ENCODE results near the gene P2RY11.

The P2RY11 gene

DNA sequence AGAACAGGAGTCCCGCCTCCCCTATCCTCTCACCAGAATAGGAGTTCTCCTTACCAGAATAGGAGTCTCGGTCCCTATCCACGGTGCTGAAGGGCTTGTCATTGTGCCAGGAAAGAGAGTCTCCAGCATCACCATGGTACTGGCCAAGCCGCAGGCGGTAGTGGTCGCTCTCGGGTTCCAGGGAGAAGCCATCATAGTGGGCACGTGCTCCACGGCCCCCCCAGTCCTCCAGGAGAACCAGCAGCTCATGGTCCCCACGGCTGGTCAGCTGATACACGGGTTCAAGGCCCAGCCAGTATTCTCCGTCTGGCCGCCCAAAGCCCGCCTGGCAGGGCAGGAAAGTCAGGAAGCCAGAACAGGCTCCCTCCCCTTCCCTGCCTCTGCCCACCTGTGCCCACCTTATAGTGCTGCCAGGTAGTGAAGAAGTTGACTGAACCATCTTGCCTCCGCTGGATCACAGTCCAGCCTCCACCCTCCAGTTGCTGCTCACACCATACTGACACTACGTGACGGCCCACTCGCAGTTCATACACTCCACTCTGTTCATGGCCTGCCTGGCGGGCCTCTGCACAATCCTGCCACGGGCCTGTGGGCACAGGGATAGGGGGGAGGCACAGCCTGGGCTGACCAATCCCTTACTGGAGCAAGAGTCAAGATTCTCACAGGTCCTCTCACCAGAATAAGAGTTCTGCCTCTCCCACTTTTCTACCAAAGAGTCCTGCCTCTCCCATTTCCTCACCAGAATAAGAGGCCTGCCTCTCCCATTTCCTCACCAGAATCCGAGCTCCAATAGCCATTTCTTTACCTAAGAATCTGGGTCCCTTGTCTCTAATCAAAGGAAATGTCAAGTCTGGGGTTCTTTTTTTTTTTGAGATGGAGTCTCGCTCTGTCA, 18.0 kb upstream of the P2RY11 start:
- FAIRE-seq, result no peak

DNA sequence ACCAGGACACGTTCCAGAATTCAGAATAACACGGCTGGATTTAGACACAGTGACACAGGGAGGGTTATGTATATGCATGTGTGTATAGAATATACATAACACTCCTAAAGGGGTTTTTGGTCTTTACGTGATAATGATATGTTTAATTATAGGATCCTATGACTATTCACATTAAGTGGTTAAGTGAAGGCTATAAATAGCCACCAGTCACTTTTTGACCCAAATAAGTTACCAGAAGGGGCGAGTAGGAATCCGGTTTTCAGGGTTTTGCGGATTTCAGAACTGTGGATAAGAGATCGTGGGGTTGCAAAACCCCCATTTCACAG, 15.9 kb upstream of the P2RY11 start:
- FAIRE-seq, result no peak

DNA sequence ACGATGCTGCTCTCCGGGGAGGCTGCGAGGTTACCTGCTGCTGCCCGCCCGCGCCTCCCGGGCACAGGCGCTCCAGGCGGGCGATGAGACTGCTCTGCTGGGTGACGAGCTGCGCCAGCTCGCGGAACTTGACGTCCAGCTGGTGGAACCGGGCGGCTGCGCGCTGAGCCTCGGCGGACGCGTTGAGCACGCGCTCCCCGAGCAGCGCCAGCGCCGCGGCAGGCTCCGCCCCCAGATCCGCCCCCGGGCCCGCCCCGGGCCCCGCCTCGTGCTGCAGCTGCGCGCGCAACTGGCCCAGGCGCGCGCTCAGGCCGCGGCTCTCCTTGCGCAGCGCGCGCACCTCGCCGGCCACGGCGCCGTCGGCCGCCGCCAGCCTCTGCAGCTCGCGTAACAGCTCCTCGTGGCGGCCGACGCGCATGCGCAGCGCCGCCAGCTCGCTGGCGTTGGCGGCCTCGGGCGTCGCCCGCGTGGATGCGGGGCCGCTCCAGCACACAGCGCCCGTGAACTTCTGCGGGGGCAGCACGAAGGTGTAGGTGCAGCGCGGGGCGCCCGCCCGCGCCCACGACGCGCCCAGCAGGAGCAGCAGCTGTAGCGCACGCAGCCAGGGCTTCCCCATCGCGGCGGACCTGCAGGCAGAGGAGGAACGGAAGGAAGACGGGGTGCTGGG, 15.4 kb upstream of the P2RY11 start:
- no peak for FAIRE-seq

DNA sequence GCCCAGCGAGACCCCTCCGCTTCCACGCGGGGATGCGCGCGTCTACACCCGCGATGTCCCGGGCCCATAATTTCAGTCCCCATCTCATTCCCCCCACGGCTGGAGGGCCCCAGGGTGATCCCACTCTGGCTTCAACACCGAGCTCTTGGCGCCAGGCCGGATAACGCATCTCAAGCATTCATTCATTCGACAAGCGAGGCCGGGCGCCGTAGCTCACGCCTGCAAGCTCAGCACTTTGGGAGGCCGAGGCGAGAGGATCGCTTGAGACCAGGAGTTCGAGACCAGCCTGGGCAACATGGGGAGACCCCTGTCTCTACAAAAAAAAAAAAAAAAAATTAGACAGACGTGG, 14.9 kb upstream of the P2RY11 start:
- FAIRE-seq, result no peak

DNA sequence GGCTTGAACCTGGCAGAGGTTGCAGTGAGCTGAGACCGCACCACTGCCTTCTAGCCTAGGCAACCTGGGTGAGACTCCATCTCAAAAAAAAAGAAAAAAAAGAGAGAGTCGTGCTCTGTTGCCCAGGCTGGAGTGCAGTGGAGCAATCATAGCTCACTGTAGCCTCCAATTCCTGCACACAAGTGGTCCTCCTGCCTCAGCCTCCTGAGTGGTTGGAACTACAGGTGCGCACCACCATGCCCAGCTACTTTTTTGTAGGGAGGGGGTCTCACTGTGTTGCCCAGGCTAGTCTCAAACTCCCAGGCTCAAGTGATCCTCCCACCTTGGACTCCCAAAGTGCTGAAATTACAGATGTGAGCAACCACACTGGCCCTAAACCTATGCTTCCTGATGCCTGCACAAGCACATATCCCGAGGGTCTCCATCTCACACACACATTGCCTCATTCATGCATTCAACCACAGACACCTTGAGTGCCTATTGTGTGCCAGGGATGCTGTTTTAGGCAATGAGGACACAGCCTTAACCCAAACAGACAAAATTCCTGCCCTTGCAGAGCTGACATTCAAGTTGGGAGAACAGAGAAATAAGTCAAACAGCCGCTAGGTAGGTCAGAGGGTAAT, 11.2 kb upstream of the P2RY11 start:
- FAIRE-seq, result no peak

DNA sequence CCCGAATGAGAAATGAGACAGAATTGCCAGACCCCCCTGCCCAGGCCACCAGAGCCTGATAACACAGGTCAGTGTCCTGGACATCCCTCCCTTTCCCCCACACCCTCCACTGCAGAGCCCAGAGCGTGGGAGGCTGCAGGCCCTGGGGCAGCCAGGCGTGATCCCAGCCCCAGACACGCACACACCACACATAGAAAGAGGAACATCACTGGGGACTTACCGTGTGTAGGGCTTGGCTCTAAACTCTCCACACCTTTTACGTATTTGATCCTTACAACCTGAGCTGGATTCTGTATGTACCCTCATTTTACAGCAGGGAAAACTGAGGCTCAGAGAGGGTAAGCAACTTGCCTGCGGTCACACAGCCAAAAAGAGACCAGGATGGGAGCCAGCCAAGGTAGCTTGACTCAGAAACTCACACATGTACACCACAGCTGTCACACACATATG, 8.7 kb upstream of the P2RY11 start:
- no peak for FAIRE-seq

DNA sequence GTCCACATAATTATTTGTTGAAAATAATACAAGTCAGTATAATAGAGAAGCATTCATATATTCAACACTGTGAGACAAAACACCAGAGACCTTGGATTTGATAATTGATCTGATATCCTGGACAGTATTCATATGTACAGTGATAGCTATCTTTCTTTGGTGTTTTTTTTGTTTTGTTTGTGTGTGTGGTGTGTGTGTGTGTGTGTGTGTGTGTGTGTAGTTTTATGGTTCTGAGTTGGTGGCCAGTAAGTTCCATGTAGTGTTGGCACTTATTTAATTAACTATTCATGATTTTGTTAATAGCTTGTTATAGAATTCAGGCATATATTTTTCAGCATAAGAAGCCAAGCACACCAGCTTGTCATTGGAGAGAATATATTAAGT, 7.4 kb upstream of the P2RY11 start:
- no peak for FAIRE-seq

DNA sequence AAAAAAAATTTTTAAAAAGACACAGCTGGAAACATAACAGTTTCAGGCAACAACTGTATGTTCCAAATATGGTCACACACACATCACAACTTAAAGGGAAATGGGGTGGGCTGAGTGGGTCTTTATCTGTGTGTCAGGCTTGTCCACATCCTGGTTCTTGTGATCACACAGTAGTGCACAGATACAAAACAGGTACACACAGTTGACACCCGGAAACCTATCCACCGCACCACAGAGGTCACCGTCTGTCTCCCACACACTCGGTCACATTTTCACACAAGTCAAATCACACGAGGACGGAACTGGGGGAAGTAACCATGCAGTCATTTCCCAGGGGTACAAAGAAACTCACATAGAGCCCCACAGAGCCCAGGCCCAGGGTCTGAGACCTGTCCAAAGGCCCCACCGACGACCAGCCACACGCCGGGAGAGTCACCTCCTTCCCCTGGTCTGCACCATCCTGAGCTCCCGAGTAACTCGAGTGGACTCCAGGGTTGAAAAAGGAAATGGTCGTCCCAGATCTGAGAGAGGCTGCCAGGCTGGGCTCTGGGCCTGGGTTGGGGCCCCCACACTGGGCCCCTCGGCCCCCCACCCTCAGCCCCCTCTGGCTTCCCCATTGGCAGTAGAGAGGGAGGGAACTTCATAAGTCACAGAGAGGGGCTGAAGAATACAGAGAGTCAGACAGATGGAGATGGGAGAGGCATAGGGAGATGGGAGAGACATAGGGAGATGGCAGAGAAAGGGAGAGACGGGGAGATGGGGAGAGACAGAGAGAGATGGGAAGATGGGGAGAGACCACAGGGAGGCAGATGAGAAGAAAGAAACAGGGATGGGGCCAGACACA, 6.6 kb upstream of the P2RY11 start:
- no peak for FAIRE-seq

DNA sequence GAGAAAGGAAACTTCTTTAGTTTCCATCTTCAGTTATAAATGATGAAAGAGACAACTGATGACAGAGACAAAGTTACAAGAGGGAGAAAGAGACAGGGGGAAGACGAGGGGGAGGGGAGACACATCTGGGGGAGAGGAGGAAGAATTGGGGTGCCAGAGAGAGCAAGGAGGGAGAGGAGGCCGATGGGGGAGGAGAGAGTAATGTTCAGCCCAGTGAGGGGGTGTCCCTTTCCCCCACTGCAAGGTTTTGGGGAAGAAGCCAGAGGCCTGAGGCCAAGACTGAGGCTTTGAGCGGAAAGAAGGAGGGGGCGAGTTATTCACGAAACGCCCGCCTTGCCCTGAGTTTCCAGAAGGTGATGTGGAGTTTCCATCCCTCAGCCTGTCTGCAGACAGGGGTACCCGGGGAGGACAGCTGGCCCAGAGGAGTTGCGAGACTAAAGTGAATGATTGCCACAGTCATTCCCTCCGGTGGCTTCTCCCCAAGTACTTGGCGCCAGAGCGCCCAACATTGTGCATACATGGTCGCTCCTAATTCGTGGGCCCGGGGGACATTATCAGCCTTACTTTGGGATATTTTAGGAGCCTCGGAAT, 5.9 kb upstream of the P2RY11 start:
- FAIRE-seq, result no peak

DNA sequence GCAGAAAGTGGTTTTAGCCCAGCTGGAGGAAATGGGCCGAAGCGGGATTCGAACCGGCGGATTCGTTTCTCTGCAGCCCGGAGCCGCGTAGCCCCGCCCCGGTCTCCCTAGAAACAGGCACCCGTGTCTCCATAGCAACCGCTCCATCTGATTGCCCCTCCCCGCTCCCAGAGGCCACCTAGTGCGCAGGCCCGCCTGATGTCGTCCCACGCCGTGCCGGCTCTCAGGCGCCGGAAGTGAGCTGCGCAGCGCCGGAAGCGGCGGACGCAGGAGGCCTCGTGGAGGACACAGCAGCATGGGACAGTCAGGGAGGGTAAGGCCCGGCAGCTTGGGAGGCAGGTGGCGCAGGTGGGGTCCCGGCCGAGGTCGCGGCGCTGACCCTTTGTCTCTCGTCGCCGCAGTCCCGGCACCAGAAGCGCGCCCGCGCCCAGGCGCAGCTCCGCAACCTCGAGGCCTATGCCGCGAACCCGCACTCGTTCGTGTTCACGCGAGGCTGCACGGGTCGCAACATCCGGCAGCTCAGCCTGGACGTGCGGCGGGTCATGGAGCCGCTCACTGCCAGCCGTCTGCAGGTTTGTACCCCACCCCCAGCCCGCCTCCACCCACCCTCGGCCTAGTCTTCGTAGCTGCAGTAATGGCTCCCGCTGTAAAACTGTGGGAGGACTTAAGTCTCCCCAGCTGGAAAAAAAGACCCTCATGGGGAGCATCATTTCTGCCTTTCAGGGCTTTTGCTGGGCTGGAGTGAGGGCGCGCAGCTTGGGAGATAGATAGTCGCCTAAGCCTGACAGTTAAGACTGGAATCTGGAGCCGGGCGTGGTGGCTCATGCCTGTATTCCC, 5.2 kb upstream of the P2RY11 start, which contains the start of gene PPAN:
TSS of gene PPAN (plus strand) at position 263 of the 837 bp plus-strand sequence. CDS start at position 296, 33 bp downstream.
- peak; percentile 95 for FAIRE-seq

DNA sequence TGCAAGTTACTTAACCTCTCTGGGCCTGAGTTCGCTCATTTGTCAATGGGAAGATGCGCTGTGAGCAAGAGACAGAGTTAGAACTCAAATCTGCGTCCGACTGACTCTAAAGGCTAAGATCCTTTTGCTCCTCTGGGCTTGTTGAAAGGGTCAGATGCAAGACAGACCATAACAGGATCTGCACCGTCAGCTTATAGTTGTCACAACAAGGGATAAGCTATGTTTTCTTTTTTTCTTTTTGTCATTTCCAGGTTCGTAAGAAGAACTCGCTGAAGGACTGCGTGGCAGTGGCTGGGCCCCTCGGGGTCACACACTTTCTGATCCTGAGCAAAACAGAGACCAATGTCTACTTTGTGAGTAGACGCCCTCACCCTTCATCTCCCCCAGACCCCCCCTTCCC, 4.2 kb upstream of the P2RY11 start:
- no peak for FAIRE-seq

DNA sequence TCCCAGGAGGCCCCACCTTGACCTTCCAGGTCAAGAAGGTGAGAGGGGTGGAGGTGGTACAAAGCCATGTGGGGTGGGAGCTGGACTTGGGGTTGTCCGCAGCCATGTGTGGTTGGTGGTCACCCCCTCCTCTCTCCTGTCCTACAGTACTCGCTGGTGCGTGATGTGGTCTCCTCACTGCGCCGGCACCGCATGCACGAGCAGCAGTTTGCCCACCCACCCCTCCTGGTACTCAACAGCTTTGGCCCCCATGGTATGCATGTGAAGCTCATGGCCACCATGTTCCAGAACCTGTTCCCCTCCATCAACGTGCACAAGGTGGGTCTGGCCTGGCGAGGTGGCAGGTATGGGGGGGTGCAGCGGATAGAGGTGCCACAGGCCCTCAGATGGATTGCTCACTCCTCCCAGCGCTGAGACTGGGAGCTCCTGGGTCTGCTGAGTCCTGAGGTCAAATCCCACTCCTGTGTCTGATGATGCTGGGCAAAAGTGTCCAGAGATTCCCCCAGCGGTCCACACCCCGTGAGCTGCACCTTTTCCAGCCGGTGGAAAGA, 3.6 kb upstream of the P2RY11 start:
- no peak for FAIRE-seq

DNA sequence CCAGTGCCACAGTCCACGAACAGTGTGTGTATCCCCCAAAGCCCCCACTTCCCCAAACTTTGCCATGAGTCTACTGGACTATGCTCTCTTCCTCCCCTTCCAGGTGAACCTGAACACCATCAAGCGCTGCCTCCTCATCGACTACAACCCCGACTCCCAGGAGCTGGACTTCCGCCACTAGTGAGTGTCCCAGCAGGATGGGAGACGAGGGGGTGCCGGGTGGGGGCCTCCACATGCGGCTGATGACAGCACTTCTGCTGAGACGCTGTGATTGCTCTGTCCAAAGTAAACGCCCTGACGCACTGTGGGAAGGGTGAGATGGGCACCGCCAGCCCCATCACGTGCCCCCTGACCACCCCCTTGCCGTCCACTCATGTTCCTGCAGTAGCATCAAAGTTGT, 2.0 kb upstream of the P2RY11 start:
- no peak for FAIRE-seq

DNA sequence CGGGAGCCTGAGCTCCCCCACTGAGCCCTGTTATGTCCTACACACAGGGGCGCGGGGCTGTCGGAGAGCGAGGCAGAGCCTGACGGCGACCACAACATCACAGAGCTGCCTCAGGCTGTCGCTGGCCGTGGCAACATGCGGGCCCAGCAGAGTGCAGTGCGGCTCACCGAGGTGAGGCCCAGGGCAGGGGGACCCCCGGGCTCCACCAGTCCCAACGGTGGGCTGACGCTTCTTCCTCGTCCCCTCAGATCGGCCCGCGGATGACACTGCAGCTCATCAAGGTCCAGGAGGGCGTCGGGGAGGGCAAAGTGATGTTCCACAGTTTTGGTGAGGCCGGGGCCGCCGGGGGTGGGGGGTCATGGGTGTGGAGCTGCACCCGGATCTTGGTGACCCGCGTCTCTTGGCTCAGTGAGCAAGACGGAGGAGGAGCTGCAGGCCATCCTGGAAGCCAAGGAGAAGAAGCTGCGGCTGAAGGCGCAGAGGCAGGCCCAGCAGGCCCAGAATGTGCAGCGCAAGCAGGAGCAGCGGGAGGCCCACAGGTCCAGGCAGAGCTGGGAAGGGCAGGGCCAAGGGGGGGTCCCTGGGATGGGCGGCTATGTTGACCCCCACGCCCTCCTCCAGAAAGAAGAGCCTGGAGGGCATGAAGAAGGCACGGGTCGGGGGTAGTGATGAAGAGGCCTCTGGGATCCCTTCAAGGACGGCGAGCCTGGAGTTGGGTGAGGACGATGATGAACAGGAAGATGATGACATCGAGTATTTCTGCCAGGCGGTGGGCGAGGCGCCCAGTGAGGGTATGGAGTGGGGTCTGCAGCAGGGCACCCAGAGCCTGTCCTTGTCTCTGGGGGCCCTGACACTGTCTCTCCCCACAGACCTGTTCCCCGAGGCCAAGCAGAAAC, 1.2 kb upstream of the P2RY11 start:
- no peak for FAIRE-seq

DNA sequence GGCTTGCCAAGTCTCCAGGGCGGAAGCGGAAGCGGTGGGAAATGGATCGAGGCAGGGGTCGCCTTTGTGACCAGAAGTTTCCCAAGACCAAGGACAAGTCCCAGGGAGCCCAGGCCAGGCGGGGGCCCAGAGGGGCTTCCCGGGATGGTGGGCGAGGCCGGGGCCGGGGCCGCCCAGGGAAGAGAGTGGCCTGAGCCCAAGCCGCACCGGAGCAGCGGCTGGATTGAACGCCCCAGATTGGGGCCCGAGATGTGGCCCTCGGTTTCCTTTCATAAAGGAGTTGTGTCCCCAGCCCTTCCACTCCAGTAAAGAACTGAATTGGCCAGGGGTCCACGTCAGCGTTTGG, 548 bp upstream of the P2RY11 start:
- no peak for FAIRE-seq

DNA sequence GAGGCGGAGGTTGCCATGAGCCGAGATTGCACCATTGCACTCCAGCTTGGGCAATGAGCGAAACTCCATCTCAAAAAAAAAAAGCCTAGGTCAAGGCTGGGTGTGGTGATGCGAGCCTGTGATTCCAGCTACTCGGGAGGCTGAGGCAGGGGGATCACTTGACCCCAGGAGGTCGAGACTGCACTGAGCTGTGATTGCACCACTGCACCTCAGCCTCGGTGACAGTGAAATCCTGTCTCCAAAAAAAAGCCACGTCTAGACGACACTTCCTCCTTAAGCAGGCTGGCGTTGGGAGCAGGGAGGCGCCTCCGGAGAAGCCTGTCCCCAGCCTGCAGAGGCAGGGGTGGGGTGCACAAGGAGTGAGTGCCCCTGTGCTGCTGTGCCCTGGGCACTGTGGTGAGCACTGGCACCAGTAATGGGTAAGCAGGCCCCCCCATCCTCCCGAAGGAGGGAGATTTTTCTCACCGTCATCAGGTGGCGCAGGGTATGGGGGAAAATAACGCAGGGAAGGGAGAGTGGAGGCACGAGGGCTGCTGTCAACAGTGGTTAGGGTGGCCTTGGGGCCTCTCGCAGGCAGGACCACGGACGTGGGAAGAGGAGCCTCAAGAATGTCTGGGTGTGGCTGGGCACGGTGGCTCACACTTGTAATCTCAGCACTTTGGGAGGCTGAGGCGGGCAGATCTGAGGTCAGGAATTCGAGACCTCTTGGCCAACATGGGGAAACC, 706 bp downstream of the P2RY11 start:
- no peak for FAIRE-seq

DNA sequence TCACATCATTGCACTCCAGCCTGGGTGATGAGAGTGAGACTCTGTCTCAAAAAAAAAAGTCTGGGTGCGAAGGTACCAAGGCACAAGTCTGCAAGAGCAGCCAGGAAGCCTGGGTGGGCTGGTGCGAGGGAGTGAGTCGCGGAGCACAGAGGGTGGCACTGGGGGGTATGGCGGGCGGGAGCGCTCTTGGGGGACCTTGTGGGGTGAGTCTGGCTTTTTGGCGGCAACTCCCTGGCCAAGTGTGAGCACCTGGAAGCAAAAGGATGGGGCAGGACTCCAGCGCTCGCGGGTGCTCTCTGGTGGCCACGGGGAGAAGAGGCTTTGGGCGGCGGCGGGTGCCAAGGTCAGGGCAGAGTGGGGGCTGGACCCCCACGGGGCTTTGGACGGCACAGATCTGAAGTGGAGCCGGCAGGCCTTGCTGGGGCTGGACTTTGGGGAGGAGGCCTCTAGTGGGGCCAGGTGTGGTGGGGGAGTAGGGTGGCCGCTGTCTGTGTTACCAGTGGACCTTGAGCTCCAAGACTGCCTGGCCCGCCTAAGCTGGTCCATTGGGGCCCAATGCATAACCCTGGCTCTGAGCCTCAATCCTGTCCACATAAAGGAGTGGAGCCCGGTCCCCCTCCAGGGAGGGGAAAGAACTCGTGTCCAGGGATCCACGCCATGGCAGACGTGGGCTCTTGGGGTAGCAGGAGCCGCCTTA, 1.6 kb downstream of the P2RY11 start:
- no peak for FAIRE-seq

DNA sequence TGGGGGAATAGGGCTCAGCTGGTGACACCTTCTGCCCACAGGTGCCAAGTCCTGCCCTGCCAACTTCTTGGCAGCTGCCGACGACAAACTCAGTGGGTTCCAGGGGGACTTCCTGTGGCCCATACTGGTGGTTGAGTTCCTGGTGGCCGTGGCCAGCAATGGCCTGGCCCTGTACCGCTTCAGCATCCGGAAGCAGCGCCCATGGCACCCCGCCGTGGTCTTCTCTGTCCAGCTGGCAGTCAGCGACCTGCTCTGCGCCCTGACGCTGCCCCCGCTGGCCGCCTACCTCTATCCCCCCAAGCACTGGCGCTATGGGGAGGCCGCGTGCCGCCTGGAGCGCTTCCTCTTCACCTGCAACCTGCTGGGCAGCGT, 2.1 kb downstream of the P2RY11 start:
- FAIRE-seq, result no peak

DNA sequence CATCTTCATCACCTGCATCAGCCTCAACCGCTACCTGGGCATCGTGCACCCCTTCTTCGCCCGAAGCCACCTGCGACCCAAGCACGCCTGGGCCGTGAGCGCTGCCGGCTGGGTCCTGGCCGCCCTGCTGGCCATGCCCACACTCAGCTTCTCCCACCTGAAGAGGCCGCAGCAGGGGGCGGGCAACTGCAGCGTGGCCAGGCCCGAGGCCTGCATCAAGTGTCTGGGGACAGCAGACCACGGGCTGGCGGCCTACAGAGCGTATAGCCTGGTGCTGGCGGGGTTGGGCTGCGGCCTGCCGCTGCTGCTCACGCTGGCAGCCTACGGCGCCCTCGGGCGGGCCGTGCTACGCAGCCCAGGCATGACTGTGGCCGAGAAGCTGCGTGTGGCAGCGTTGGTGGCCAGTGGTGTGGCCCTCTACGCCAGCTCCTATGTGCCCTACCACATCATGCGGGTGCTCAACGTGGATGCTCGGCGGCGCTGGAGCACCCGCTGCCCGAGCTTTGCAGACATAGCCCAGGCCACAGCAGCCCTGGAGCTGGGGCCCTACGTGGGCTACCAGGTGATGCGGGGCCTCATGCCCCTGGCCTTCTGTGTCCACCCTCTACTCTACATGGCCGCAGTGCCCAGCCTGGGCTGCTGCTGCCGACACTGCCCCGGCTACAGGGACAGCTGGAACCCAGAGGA, 2.6 kb downstream of the P2RY11 start:
- FAIRE-seq, result no peak
